GM19351 (cell line): ENCODE measurements around the gene NRGN.

Experiments used
- ATAC-seq: cut with Tn5 transposase; IDR thresholded peaks from one replicate; pipeline ENCODE4 v1.9.1; 2021; ENCODE audit warnings: mild to moderate bottlenecking, moderate library complexity; ENCODE audit not compliant: unreplicated experiment

The NRGN gene

GRCh38 chr11:124779568-124779967 is 39.8 kb downstream of the NRGN start:
- ATAC-seq, result no peak

GRCh38 chr11:124783002-124783401 is 43.3 kb downstream of the NRGN start:
- no peak for ATAC-seq

- no peak for ATAC-seq
These were observed 44.3 kb downstream of the NRGN start for GRCh38 chr11:124784051-124784450.

GRCh38 chr11:124788521-124788920 is 48.8 kb downstream of the NRGN start:
- ATAC-seq, result no peak

- peak; percentile 76 for ATAC-seq
These were observed 52.0 kb downstream of the NRGN start for GRCh38 chr11:124791626-124792341.

GRCh38 chr11:124793466-124794278 is 53.9 kb downstream of the NRGN start:
- ATAC-seq, result peak; percentile 71

GRCh38 chr11:124796312-124796711 is 56.6 kb downstream of the NRGN start:
- ATAC-seq, result no peak
